Ovary (tissue), 9 donors: ENCODE data around the gene CDC25C. TPM values are rescaled to one million over a fixed set of nuclear protein-coding genes. Genes with fewer than 3 reads are reported as not detected.

Experiments
- DNase-seq, 5 donors: peaks; one replicate each; pipeline ENCODE4 v3.0.0-alpha.2; 2019 to 2020
- H3K27ac ChIP-seq, 2 donors: fragments of 200-600 bp; one replicate each; pipeline versions ENCODE4 v1.5.1 to v1.8.0; 2019 to 2022
- H3K27me3 ChIP-seq: fragments of 200-600 bp; one replicate; pipeline ENCODE4 v1.8.0; 2022
- H3K36me3 ChIP-seq: fragments of 200-600 bp; sonication (generic); one replicate; pipeline ENCODE4 v1.5.1; 2019
- H3K4me1 ChIP-seq: one replicate; pipeline ENCODE4 v1.8.1; 2013; ENCODE audit warnings: mild to moderate bottlenecking, moderate library complexity; ENCODE audit not compliant: insufficient read depth
- H3K4me3 ChIP-seq: fragments of 200-600 bp; sonication (generic); one replicate; pipeline ENCODE4 v1.5.1; 2017
- H3K9me3 ChIP-seq, 2 donors: fragments of 200-600 bp in 1 of 2; sonication (generic) in 1 of 2; one replicate each; pipeline versions ENCODE4 v1.5.1 to v1.8.1; 2013 to 2019; ENCODE audit warnings: mild to moderate bottlenecking in 1 of 2, moderate library complexity in 1 of 2
- CTCF ChIP-seq, 3 donors: fragments of 450-650 bp in 2 of 3; fragments of 200-600 bp in 1 of 3; IDR thresholded peaks; one replicate each; pipeline versions ENCODE4 v1.5.1 to v1.8.0; 2016 to 2022; ENCODE audit warnings: antibody characterized with exemption in 3 of 3, mild to moderate bottlenecking in 1 of 3
- EP300 ChIP-seq: sonication (generic); formaldehyde crosslinking; IDR thresholded peaks from one replicate; pipeline ENCODE4 v1.6.1; 2017; ENCODE audit warnings: antibody characterized with exemption
- POLR2A ChIP-seq: fragments of 450-650 bp; IDR thresholded peaks from one replicate; pipeline ENCODE4 v1.6.1; 2017; ENCODE audit warnings: antibody characterized with exemption, mild to moderate bottlenecking, moderate library complexity
- WGBS, 3 donors: extraction: QIAGEN DNeasy Blood & Tissue Kit in 1 of 3; methylation state at CpG; one replicate each; pipeline versions ENCODE4 v1.1.5 to v1.1.7; 2013 to 2017; 5-methylcytosine and 5-hydroxymethylcytosine counted together
- intact Hi-C, 4 donors: fragments of 100-400 bp; cut with DNase I; formaldehyde crosslinking; loops; one replicate each; pipeline versions ENCODE4 v1.11.0 to v1.15.1; 2022 to 2023
- polyA plus RNA-seq, 2 donors: library from polyadenylated mRNA; stranded (reverse); fragments of 200-250 nt in 1 of 2; fragments of 350-450 nt in 1 of 2; fragmentation: Illumina TruSeq in 1 of 2; extraction: RNeasy Lipid Tissue Mini Kit (QIAGEN cat#74804) in 1 of 2; gene quantifications; one replicate each; pipeline ENCODE4 v1.2.3, GENCODE V29; 2013 to 2014
- total RNA-seq, 7 donors: library from RNA; depleted of rRNA in 2 of 7; stranded (reverse); fragments of >200 nt in 2 of 7; fragmentation: NEBNext Ultra II Directional in 3 of 7; extraction: Animal tissue kit (Norgen Biotek cat#: 25700) in 3 of 7; gene quantifications; one replicate each; pipeline versions ENCODE4 v1.1.0 to v1.2.4, GENCODE V29; 2016 to 2023
- donor health status: DM: no; HTN: no; CAD: no; lungs with moderate emphysema.
- donor health status: DM: no; HTN: no; CAD: no.
- donor health status: Bipolar disorder and iron deficiency.
- donor health status: DM: yes; HTN: yes; CAD: no.
- donor health status: DM: no; HTN: no; CAD: no.
- donor health status: DM: yes; HTN: yes; CAD: no.

The CDC25C gene
- total and polyA plus RNA-seq, 9 donors, result 0.06 to 0.30 (median 0.18) TPM; not detected in 5

- no peaks in the 10 kb centered on the region for H3K27me3 ChIP-seq
- no peak overlapping the region for H3K27ac ChIP-seq
- H3K36me3 ChIP-seq, result no peaks in the 10 kb centered on the region
- H3K4me1 ChIP-seq, result peaks cover 6% of the 10 kb centered on the region
- H3K9me3 ChIP-seq, result no peaks in the 10 kb centered on the region
- WGBS, 3 donors, result 98 to 100% (median 99%) methylated on average over 1 of the region's 1 CpG
- intact Hi-C loops, result no loop called here
- no peak overlapping the region for H3K4me3 ChIP-seq
- no peak for DNase-seq
- TF ChIP-seq EP300 (no peak), POLR2A (no peak), CTCF (IDR thresholded peaks at IDR 0.05) (no peak)
These were observed 33.0 kb upstream of the CDC25C start for GRCh38 chr5:138364576-138364975.

GRCh38 chr5:138360941-138361452, 29.4 kb upstream of the CDC25C start:
- Histone ChIP-seq H3K4me1 (peaks cover 6% of the 10 kb centered on the region), H3K36me3 (no peaks in the 10 kb centered on the region), H3K9me3 (no peaks in the 10 kb centered on the region), H3K4me3 (no peak overlapping the region), H3K27ac (no peak overlapping the region), H3K27me3 (no peaks in the 10 kb centered on the region)
- WGBS, 3 donors, result 91 to 100% (median 95%) methylated on average over 1 of the region's 1 CpG
- TF ChIP-seq POLR2A (no peak), EP300 (no peak), CTCF (IDR thresholded peaks at IDR 0.05) (no peak)
- no peak for DNase-seq
- intact Hi-C loops, result no loop called here

GRCh38 chr5:138359621-138360020, 28.0 kb upstream of the CDC25C start:
- no peak for TF ChIP-seq POLR2A
- TF ChIP-seq CTCF (IDR thresholded peaks at IDR 0.05), result no peak
- no peak for TF ChIP-seq EP300
- no peak overlapping the region for H3K4me3 ChIP-seq
- H3K27me3 ChIP-seq, result no peaks in the 10 kb centered on the region
- DNase-seq, result no peak
- H3K27ac ChIP-seq, result no peak overlapping the region
- H3K9me3 ChIP-seq, result no peaks in the 10 kb centered on the region
- intact Hi-C loops, result no loop called here
- 61 to 66% (median 62%) methylated on average over 3 of the region's 3 CpGs for WGBS, 3 donors
- H3K36me3 ChIP-seq, result no peaks in the 10 kb centered on the region
- peaks cover 6% of the 10 kb centered on the region for H3K4me1 ChIP-seq

- Histone ChIP-seq H3K36me3 (no peaks in the 10 kb centered on the region), H3K27me3 (no peaks in the 10 kb centered on the region), H3K4me3 (no peak overlapping the region), H3K9me3 (no peaks in the 10 kb centered on the region), H3K4me1 (peaks cover 2% of the 10 kb centered on the region), H3K27ac (no peak overlapping the region)
- intact Hi-C loops, result no loop called here
- TF ChIP-seq EP300 (no peak), POLR2A (no peak), CTCF (IDR thresholded peaks at IDR 0.05) (no peak)
- no peak for DNase-seq
- WGBS, 3 donors, result 15 to 19% (median 16%) methylated on average over 6 of the region's 6 CpGs
These were observed 23.3 kb upstream of the CDC25C start for GRCh38 chr5:138354926-138355378.
